K562 (cell line): Measurements from ENCODE around the gene NKX1-2. TPM values are rescaled to one million over a fixed set of nuclear protein-coding genes. Genes with fewer than 3 reads are reported as not detected.

Source experiments
- ATF2 ChIP-seq: sonication (generic); formaldehyde crosslinking; IDR thresholded peaks from 2 replicates; pipeline ENCODE4 v1.8.1; 2022; ENCODE audit warnings: missing genetic modification reagents
- CBFA2T2 ChIP-seq: fragments of 450-650 bp; conservative IDR thresholded peaks from 2 replicates; pipeline ENCODE4 v1.6.1; 2017; ENCODE audit warnings: mild to moderate bottlenecking
- DMBX1 ChIP-seq: fragments of 250-450 bp; sonication (Bioruptor Pico); IDR thresholded peaks from 2 replicates; pipeline ENCODE4 v1.8.0; 2022; ENCODE audit warnings: inconsistent platforms, mild to moderate bottlenecking, moderate library complexity, borderline replicate concordance
- DPF2 ChIP-seq: fragments of 450-650 bp; IDR thresholded peaks from 2 replicates; pipeline ENCODE4 v1.6.1; 2016
- ETS2 ChIP-seq: IDR thresholded peaks from 2 replicates; pipeline ENCODE4 v1.6.1; 2016; ENCODE audit warnings: borderline replicate concordance, missing genetic modification characterization, mild to moderate bottlenecking, moderate library complexity, missing compliant biosample characterization; ENCODE audit not compliant: poor library complexity, severe bottlenecking
- ETV1 ChIP-seq: fragments of 450-650 bp; conservative IDR thresholded peaks from 2 replicates; pipeline ENCODE4 v1.6.1; 2016; ENCODE audit warnings: missing genetic modification characterization, control low read depth, low read depth, missing compliant biosample characterization
- ILF3 ChIP-seq: fragments of 450-650 bp; IDR thresholded peaks from 2 replicates; pipeline ENCODE4 v1.6.1; 2018; ENCODE audit warnings: antibody characterized with exemption, mild to moderate bottlenecking, moderate library complexity, borderline replicate concordance
- IRF9 ChIP-seq: fragments of 450-650 bp; IDR thresholded peaks from 2 replicates; pipeline ENCODE4 v1.6.1; 2016; ENCODE audit warnings: missing biosample characterization, missing genetic modification characterization
- KAT7 ChIP-seq: sonication (generic); formaldehyde crosslinking; IDR thresholded peaks from 2 replicates; pipeline ENCODE4 v1.8.0; 2022; ENCODE audit warnings: missing genetic modification reagents, mild to moderate bottlenecking, borderline replicate concordance
- KDM1A ChIP-seq, 2 experiments: fragments of 450-650 bp; IDR thresholded peaks; 2 replicates each; pipeline ENCODE4 v1.6.1; 2016; ENCODE audit warnings: mild to moderate bottlenecking in 2 of 2
- KLF13 ChIP-seq: fragments of 450-650 bp; IDR thresholded peaks from 2 replicates; pipeline ENCODE4 v1.6.1; 2016; ENCODE audit warnings: missing genetic modification characterization, low read depth, mild to moderate bottlenecking, missing compliant biosample characterization, moderate library complexity, borderline replicate concordance
- MTA3 ChIP-seq: fragments of 450-650 bp; formaldehyde crosslinking; IDR thresholded peaks from 2 replicates; pipeline ENCODE4 v1.6.1; 2017; ENCODE audit warnings: mild to moderate bottlenecking, borderline replicate concordance
- MYC ChIP-seq, 2 experiments: fragments of 250-450 bp in 1 of 2; sonication (Bioruptor Pico) in 1 of 2; IDR thresholded peaks; 2 replicates each; pipeline versions ENCODE4 v1.5.1 to v1.6.1; 2012 to 2021; ENCODE audit warnings: low read depth in 2 of 2, borderline replicate concordance in 1 of 2, improper control_type of control experiment in 1 of 2, low read length in 1 of 2, mild to moderate bottlenecking in 1 of 2, moderate library complexity in 1 of 2
- NFXL1 ChIP-seq: fragments of 450-650 bp; formaldehyde crosslinking; IDR thresholded peaks from 2 replicates; pipeline ENCODE4 v1.4.0; 2021; ENCODE audit warnings: mild to moderate bottlenecking
- SOX6 ChIP-seq: fragments of 450-650 bp; IDR thresholded peaks from 2 replicates; pipeline ENCODE4 v1.6.1; 2014; ENCODE audit warnings: mild to moderate bottlenecking
- TAF9B ChIP-seq: fragments of 450-650 bp; IDR thresholded peaks from 2 replicates; pipeline ENCODE4 v1.6.1; 2018; ENCODE audit warnings: mild to moderate bottlenecking; ENCODE audit not compliant: partially characterized antibody
- ZFP1 ChIP-seq: fragments of 450-650 bp; formaldehyde crosslinking; IDR thresholded peaks from 2 replicates; pipeline ENCODE4 v1.4.0; 2020; ENCODE audit warnings: mild to moderate bottlenecking, mixed read lengths
- ZNF449 ChIP-seq: fragments of 250-450 bp; sonication (Bioruptor Pico); IDR thresholded peaks from 2 replicates; pipeline ENCODE4 v1.8.0; 2022; ENCODE audit warnings: moderate library complexity, mild to moderate bottlenecking, inconsistent platforms
- ZNF644 ChIP-seq: fragments of 200-800 bp; sonication (Bioruptor generic); IDR thresholded peaks from 2 replicates; pipeline ENCODE4 v1.6.1; 2016; ENCODE audit warnings: low read depth, missing genetic modification characterization, missing compliant biosample characterization
- ZNF668 ChIP-seq: fragments of 250-450 bp; sonication (Bioruptor Pico); IDR thresholded peaks from 2 replicates; pipeline ENCODE4 v1.8.0; 2022; ENCODE audit warnings: mild to moderate bottlenecking, inconsistent platforms
- ZNF696 ChIP-seq: fragments of 250-450 bp; sonication (Bioruptor Pico); conservative IDR thresholded peaks from 2 replicates; pipeline ENCODE4 v1.4.0; 2020; ENCODE audit warnings: mild to moderate bottlenecking, moderate library complexity
- polyA plus RNA-seq, 8 experiments: library from polyadenylated mRNA; depleted of rRNA in 4 of 8; stranded (reverse) in 5 of 8; unstranded in 3 of 8; fragments of >200 nt; fragmentation: Nextera tagmentation in 2 of 8; fragmentation: Illumina TruSeq in 1 of 8; extraction: Ambion mirVana in 2 of 8; extraction: Trizol in 1 of 8; gene quantifications; 2 replicates each; pipeline versions ENCODE4 v1.2.1 to v1.2.3, GENCODE V29; 2011 to 2014; ENCODE audit warnings: inconsistent platforms in 1 of 8, missing spikeins in 1 of 8
- total RNA-seq, 7 experiments: library from RNA; depleted of rRNA in 6 of 7; stranded (reverse); fragments of >200 nt in 6 of 7; fragmentation: Illumina TruSeq in 2 of 7; extraction: Trizol in 2 of 7; gene quantifications; 2 replicates each; pipeline versions ENCODE4 v1.2.1 to v1.2.3, GENCODE V29; 2011 to 2021; ENCODE audit warnings: low replicate concordance in 1 of 7

Gene NKX1-2
- total and polyA plus RNA-seq, 9 of the 15 experiments (the other 6 are each of a cell fraction or from before 2014, with no cell fraction given), result not detected

GRCh38 chr10:124453960-124454610 is 4.2 kb upstream of the NKX1-2 start (continued):
- TF ChIP-seq ATF2, result no peak
- no peak for TF ChIP-seq IRF9 (tag)
- no peak for TF ChIP-seq MYC (IDR thresholded peaks at IDR 0.05; ENCODE audit: low read depth, low read length)
- TF ChIP-seq MYC (CRISPR knock-in tag; IDR thresholded peaks at IDR 0.05; ENCODE audit: borderline replicate concordance, low read depth), result no peak
- TF ChIP-seq MTA3, result no peak
- TF ChIP-seq TAF9B, result no peak
- TF ChIP-seq KLF13, result no peak
- TF ChIP-seq ILF3, result no peak
- TF ChIP-seq KAT7 (CRISPR knock-in tag), result no peak
- no peak for TF ChIP-seq ZNF644 (tag)
- no peak for TF ChIP-seq ZFP1
- TF ChIP-seq SOX6, result peak; percentile 67; the same call in 1 of the 2 replicates
- no peak for TF ChIP-seq NFXL1 (CRISPR knock-in tag)
- TF ChIP-seq DPF2, result peak; percentile 73
- TF ChIP-seq ETV1 (tag), result no peak
- no peak for TF ChIP-seq ETS2 (tag)
- no peak for TF ChIP-seq DMBX1 (CRISPR knock-in tag)
- peak; percentile 86 for TF ChIP-seq CBFA2T2
- TF ChIP-seq KDM1A (IDR thresholded peaks at IDR 0.05), result peak; percentile 15 to 26; a peak in 1 of 4 replicates
- TF ChIP-seq ZNF449, result no peak
- TF ChIP-seq ZNF668 (CRISPR knock-in tag), result no peak
- no peak for TF ChIP-seq ZNF696 (CRISPR knock-in tag)
